HepG2 (cell line): ENCODE results near the gene KDM4E. TPM values are rescaled to one million over a fixed set of nuclear protein-coding genes. Genes with fewer than 3 reads are reported as not detected.

ENCODE experiments used
- EZH2 ChIP-seq: conservative IDR thresholded peaks from 2 replicates; pipeline ENCODE4 v1.6.1; 2012; ENCODE audit warnings: mild to moderate bottlenecking, low read depth, low read length, moderate library complexity
- FOXK2 ChIP-seq: fragments of 450-650 bp; IDR thresholded peaks from 2 replicates; pipeline ENCODE4 v1.6.1; 2016
- HNRNPK ChIP-seq: fragments of 200-400 bp; formaldehyde crosslinking; IDR thresholded peaks from 2 replicates; pipeline ENCODE4 v1.6.1; 2018; ENCODE audit warnings: low read length, low read depth, moderate library complexity, mild to moderate bottlenecking; ENCODE audit not compliant: poor library complexity, severe bottlenecking
- MAFK ChIP-seq, 2 experiments: IDR thresholded peaks in 1 of 2; conservative IDR thresholded peaks in 1 of 2; 2 replicates each; pipeline ENCODE4 v1.6.1; 2011; ENCODE audit warnings: improper control_type of control experiment in 2 of 2, low read length in 2 of 2
- MZF1 ChIP-seq: sonication (generic); formaldehyde crosslinking; IDR thresholded peaks from 2 replicates; pipeline ENCODE4 v1.8.1; 2023; ENCODE audit warnings: mild to moderate bottlenecking, missing genetic modification reagents, borderline replicate concordance
- RBM39 ChIP-seq: fragments of 200-400 bp; formaldehyde crosslinking; IDR thresholded peaks from one replicate; pipeline ENCODE4 v1.6.1; 2018; ENCODE audit warnings: antibody characterized with exemption, mild to moderate bottlenecking, low read depth, low read length; ENCODE audit not compliant: poor library complexity, severe bottlenecking
- RFX1 ChIP-seq: fragments of 450-650 bp; IDR thresholded peaks from 2 replicates; pipeline ENCODE4 v1.6.1; 2017
- RNF2 ChIP-seq: fragments of 450-650 bp; conservative IDR thresholded peaks from 2 replicates; pipeline ENCODE4 v1.6.1; 2016; ENCODE audit warnings: low read depth
- SETDB1 ChIP-seq: sonication (generic); formaldehyde crosslinking; IDR thresholded peaks from 2 replicates; pipeline ENCODE4 v1.5.1; 2020; ENCODE audit warnings: missing genetic modification reagents, mild to moderate bottlenecking, borderline replicate concordance
- SP1 ChIP-seq, 2 experiments: fragments of 450-650 bp in 1 of 2; sonication (generic) in 1 of 2; formaldehyde crosslinking in 1 of 2; IDR thresholded peaks; 2 replicates each; pipeline versions ENCODE4 v1.4.0 to v1.6.1; 2016 to 2020; ENCODE audit warnings: missing genetic modification reagents in 1 of 2
- TCF7 ChIP-seq: sonication (generic); IDR thresholded peaks from 2 replicates; pipeline ENCODE4 v1.6.1; 2016; ENCODE audit warnings: antibody characterized with exemption, low read depth
- ZFYVE20 ChIP-seq: sonication (generic); formaldehyde crosslinking; IDR thresholded peaks from 2 replicates; pipeline ENCODE4 v1.8.0; 2023; ENCODE audit warnings: low read depth, mild to moderate bottlenecking, moderate library complexity, missing genetic modification reagents, borderline replicate concordance
- ZNF124 ChIP-seq: sonication (generic); formaldehyde crosslinking; IDR thresholded peaks from 2 replicates; pipeline ENCODE4 v1.4.0; 2020; ENCODE audit warnings: missing genetic modification reagents
- ZNF430 ChIP-seq: sonication (generic); formaldehyde crosslinking; IDR thresholded peaks from 2 replicates; pipeline ENCODE4 v1.9.0; 2021; ENCODE audit warnings: mild to moderate bottlenecking, missing genetic modification reagents
- ZNF747 ChIP-seq: sonication (generic); formaldehyde crosslinking; IDR thresholded peaks from 2 replicates; pipeline ENCODE4 v1.8.1; 2023; ENCODE audit warnings: missing genetic modification reagents, mild to moderate bottlenecking, borderline replicate concordance
- ZNF790 ChIP-seq: sonication (generic); formaldehyde crosslinking; IDR thresholded peaks from 2 replicates; pipeline ENCODE4 v1.8.0; 2022; ENCODE audit warnings: missing genetic modification reagents, mild to moderate bottlenecking, borderline replicate concordance
- ZNF816 ChIP-seq: sonication (generic); formaldehyde crosslinking; IDR thresholded peaks from 2 replicates; pipeline ENCODE4 v1.8.0; 2022; ENCODE audit warnings: missing genetic modification reagents, mild to moderate bottlenecking, borderline replicate concordance
- polyA plus RNA-seq, 8 experiments: library from polyadenylated mRNA; depleted of rRNA in 3 of 8; stranded (reverse) in 7 of 8; unstranded in 1 of 8; fragments of >200 nt; fragmentation: Illumina TruSeq in 4 of 8; extraction: Trizol in 4 of 8; gene quantifications; 2 replicates each; pipeline versions ENCODE4 v1.2.1 to v1.2.3, GENCODE V29; 2011 to 2016; ENCODE audit warnings: low read depth in 4 of 8, missing spikeins in 1 of 8, mixed read lengths in 1 of 8; ENCODE audit not compliant: insufficient read depth in 1 of 8
- total RNA-seq, 5 experiments: library from RNA; depleted of rRNA; stranded (reverse); fragments of >200 nt; fragmentation: Illumina TruSeq; extraction: Trizol; gene quantifications; 2 replicates each; pipeline ENCODE4 v1.2.3, GENCODE V29; 2016; ENCODE audit warnings: low read depth in 1 of 5
- TF ChIP-seq, protein P1 (sequence below): sonication (generic); formaldehyde crosslinking; conservative IDR thresholded peaks from 2 replicates; pipeline ENCODE4 v1.8.0; 2022; ENCODE audit warnings: mild to moderate bottlenecking, moderate library complexity, missing genetic modification reagents
- TF ChIP-seq, protein P2 (sequence below): IDR thresholded peaks from 2 replicates; pipeline ENCODE4 v1.6.1; 2016; ENCODE audit warnings: low read depth
- TF ChIP-seq, protein P3 (sequence below): IDR thresholded peaks from 2 replicates; pipeline ENCODE4 v1.6.1; 2012; ENCODE audit warnings: low read depth, low read length, improper control_type of control experiment
- TF ChIP-seq, protein P4 (sequence below): sonication (generic); formaldehyde crosslinking; IDR thresholded peaks from 2 replicates; pipeline ENCODE4 v1.4.0; 2020; ENCODE audit warnings: mild to moderate bottlenecking, missing genetic modification reagents
- TF ChIP-seq, protein P5 (sequence below): sonication (generic); formaldehyde crosslinking; IDR thresholded peaks from 2 replicates; pipeline ENCODE4 v1.5.0; 2020; ENCODE audit warnings: missing genetic modification reagents
- TF ChIP-seq, protein P6 (sequence below): IDR thresholded peaks from 2 replicates; pipeline ENCODE4 v1.6.1; 2016; ENCODE audit warnings: mild to moderate bottlenecking

The KDM4E gene
- total and polyA plus RNA-seq, 2 of the 13 experiments (the other 11 are each of a cell fraction or from before 2014, with no cell fraction given), result not detected

DNA sequence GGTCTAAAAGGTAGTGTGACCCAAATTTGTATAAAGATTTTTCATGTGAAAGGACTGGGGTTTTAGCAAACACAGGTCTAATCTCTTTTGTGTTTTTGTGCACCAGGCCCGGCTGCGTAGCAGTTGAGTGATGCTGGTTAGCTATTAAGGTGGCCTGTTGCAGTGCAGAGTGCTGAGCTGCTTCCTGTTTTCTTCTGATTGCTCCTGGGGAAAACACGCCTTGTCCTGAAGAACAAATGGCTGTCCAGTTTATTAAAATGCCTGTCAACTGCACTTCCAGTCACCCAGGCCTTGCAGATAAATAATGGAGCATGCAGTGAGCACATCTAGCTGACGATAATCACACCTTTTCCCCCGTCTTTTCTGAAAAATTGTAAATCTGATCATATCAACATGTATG lies 43.5 kb downstream of the KDM4E start (continued):
- TF ChIP-seq, protein P1, sequence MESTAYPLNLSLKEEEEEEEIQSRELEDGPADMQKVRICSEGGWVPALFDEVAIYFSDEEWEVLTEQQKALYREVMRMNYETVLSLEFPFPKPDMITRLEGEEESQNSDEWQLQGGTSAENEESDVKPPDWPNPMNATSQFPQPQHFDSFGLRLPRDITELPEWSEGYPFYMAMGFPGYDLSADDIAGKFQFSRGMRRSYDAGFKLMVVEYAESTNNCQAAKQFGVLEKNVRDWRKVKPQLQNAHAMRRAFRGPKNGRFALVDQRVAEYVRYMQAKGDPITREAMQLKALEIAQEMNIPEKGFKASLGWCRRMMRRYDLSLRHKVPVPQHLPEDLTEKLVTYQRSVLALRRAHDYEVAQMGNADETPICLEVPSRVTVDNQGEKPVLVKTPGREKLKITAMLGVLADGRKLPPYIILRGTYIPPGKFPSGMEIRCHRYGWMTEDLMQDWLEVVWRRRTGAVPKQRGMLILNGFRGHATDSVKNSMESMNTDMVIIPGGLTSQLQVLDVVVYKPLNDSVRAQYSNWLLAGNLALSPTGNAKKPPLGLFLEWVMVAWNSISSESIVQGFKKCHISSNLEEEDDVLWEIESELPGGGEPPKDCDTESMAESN (CRISPR knock-in tag), result no peak
- TF ChIP-seq RNF2 (0 out of 2 replicates have a peak, but pooled peaks have one; percentile 28), SP1 (IDR thresholded peaks at IDR 0.05) (no peak), SP1 (CRISPR knock-in tag; IDR thresholded peaks at IDR 0.05) (no peak), MAFK (conservative IDR thresholded peaks at IDR 0.05 in 1 of 2, IDR thresholded peaks at IDR 0.05 in 1 of 2; ENCODE audit: low read length in 2 of 2) (0 out of 4 replicates have a peak, but pooled peaks of 1 of the 2 experiments have one; percentile 9), ZNF790 (CRISPR knock-in tag) (no peak), ZNF124 (CRISPR knock-in tag) (0 out of 2 replicates have a peak, but pooled peaks have one; percentile 22), RFX1 (no peak), FOXK2 (peak; percentile 76), EZH2 (no peak), TCF7 (no peak), HNRNPK (no peak), ZNF747 (CRISPR knock-in tag) (no peak), SETDB1 (CRISPR knock-in tag) (no peak), MZF1 (CRISPR knock-in tag) (no peak), ZNF430 (CRISPR knock-in tag) (no peak; the same call in 1 of the 2 replicates), ZNF816 (no peak), ZFYVE20 (no peak), RBM39 (no peak)
- TF ChIP-seq, protein P2, sequence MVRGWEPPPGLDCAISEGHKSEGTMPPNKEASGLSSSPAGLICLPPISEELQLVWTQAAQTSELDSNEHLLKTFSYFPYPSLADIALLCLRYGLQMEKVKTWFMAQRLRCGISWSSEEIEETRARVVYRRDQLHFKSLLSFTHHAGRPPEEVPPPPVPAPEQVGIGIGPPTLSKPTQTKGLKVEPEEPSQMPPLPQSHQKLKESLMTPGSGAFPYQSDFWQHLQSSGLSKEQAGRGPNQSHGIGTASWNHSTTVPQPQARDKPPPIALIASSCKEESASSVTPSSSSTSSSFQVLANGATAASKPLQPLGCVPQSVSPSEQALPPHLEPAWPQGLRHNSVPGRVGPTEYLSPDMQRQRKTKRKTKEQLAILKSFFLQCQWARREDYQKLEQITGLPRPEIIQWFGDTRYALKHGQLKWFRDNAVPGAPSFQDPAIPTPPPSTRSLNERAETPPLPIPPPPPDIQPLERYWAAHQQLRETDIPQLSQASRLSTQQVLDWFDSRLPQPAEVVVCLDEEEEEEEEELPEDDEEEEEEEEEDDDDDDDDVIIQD (CRISPR knock-in tag), result peak; percentile 61; the same call in 1 of the 2 replicates
- TF ChIP-seq, protein P3, sequence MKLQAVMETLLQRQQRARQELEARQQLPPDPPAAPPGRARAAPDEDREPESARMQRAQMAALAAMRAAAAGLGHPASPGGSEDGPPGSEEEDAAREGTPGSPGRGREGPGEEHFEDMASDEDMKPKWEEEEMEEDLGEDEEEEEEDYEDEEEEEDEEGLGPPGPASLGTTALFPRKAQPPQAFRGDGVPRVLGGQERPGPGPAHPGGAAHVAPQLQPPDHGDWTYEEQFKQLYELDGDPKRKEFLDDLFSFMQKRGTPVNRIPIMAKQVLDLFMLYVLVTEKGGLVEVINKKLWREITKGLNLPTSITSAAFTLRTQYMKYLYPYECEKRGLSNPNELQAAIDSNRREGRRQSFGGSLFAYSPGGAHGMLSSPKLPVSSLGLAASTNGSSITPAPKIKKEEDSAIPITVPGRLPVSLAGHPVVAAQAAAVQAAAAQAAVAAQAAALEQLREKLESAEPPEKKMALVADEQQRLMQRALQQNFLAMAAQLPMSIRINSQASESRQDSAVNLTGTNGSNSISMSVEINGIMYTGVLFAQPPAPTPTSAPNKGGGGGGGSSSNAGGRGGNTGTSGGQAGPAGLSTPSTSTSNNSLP, result peak; percentile 72
- TF ChIP-seq, protein P4, sequence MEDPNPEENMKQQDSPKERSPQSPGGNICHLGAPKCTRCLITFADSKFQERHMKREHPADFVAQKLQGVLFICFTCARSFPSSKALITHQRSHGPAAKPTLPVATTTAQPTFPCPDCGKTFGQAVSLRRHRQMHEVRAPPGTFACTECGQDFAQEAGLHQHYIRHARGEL (CRISPR knock-in tag), result no peak
- TF ChIP-seq, protein P5, sequence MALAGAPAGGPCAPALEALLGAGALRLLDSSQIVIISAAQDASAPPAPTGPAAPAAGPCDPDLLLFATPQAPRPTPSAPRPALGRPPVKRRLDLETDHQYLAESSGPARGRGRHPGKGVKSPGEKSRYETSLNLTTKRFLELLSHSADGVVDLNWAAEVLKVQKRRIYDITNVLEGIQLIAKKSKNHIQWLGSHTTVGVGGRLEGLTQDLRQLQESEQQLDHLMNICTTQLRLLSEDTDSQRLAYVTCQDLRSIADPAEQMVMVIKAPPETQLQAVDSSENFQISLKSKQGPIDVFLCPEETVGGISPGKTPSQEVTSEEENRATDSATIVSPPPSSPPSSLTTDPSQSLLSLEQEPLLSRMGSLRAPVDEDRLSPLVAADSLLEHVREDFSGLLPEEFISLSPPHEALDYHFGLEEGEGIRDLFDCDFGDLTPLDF (CRISPR knock-in tag), result 0 out of 2 replicates have a peak, but pooled peaks have one; percentile 37
- TF ChIP-seq, protein P6, sequence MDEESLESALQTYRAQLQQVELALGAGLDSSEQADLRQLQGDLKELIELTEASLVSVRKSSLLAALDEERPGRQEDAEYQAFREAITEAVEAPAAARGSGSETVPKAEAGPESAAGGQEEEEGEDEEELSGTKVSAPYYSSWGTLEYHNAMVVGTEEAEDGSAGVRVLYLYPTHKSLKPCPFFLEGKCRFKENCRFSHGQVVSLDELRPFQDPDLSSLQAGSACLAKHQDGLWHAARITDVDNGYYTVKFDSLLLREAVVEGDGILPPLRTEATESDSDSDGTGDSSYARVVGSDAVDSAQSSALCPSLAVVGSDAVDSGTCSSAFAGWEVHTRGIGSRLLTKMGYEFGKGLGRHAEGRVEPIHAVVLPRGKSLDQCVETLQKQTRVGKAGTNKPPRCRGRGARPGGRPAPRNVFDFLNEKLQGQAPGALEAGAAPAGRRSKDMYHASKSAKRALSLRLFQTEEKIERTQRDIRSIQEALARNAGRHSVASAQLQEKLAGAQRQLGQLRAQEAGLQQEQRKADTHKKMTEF (CRISPR knock-in tag), result peak; percentile 55
